C4-2B (cell line): ENCODE measurements around the gene EFNA1.
"Not testable (repeated sequence)": the region's sequence is repeated elsewhere in the genome, so short reads cannot be mapped to it uniquely, and the experiment has no call there.

ENCODE experiments used
- H3K27ac ChIP-seq: fragments of 450-650 bp; 2 replicates; pipeline ENCODE4 v1.5.1; 2017
- CTCF ChIP-seq: fragments of 450-650 bp; conservative IDR thresholded peaks from 2 replicates; pipeline ENCODE4 v1.5.1; 2017; ENCODE audit warnings: mild to moderate bottlenecking
- ZFX ChIP-seq: fragments of 450-650 bp; IDR thresholded peaks from 2 replicates; pipeline ENCODE4 v1.6.1; 2017

The EFNA1 gene

DNA sequence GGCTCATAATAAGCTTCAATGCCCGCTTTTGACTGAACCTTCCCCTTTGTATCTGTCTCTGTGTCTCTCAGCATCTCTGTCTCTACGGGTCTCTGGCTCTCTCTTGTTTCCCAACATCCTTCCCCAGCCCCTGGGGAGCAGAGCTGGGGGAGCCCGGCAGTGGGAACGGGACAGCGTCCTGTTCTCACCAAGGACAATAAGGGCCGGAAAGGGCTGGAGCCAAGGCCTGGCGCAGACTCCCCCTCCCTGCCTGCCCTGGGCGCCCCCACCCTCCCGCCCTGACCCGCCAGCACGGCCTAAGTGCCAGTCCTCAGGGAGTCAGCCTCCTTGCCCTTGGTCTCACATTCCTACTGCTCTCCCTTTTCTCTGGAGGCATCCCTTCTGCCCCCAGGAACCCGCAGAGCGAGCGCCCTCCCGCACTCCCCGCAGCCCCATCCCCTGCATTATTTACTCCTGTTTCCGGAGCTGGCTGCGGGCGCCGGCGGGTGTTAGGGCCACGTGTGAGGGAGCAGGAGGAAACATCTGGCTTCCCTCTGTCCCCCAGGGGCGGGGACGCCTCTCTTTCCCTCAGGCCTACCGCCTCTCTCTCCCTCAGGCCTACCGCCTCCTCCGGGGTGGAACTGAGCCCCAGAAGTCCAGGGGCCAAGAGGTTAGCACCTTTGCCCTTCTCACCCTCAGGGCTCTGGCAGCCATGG, 38.9 kb downstream of the EFNA1 start:
- TF ChIP-seq CTCF (no peak), ZFX (no peak)
- no peak overlapping the region for H3K27ac ChIP-seq

DNA sequence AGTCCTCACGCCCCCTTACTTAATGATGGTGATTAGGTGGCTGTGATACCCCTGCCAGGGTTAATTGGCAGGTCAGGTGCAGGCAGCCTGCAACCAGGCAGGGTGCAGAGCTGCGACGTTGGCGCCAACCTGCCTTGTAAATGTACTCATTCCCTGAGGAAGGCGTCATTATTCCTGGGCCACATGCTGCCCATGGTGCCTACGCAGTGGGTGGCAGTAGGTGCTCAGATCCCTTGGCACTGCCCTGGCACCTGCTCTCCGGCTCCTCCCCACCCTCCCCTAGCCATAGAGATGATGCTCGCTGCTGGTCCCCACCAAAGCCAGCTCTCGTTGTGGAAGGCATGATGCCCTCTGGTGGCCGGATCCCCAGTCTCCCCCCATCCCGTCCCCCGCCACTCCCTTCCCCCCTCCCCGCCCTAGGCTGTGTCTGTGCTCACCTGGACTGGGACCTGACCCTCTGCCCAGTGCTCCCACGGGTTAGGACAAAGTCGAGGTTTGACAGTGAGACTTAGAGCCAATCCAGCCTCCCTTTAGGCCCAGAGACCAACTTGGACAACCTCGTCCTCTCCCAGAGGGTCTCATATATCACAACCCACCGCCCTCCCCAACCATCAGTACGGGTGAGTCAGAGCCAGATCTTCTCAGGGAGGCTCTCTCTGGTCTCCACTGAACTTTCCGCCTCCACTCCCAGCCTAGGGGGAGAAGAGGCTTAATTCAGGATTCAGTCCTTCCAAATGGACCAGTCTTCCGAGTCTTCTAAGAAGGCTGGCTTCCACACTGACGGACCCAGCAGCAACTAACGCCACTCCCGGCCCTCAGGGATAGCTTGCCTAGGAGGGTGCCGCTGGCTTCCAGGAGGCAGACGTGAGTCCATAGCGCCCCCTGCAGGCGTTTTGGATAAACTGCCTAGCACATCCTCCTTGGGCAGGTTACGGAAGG, 39.8 kb downstream of the EFNA1 start:
- H3K27ac ChIP-seq = no peak overlapping the region

DNA sequence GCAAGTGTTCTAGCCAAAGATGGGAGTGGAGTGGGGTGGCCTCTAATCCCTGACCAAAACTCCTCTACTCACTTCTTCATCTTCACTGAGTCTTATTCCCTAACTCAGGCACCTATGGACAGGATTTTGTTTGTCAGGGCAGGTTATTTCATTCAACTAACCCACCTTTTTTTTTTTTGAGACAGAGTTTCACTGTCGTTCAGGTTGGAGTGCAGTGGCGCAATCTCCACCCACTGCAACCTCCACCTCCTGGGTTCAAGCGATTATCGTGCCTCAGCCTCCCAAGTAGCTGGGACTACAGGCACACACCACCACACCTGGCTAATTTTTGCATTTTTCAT, 40.4 kb downstream of the EFNA1 start:
- not testable (repeated sequence) for H3K27ac ChIP-seq
- TF ChIP-seq CTCF = peak; percentile 44

More for the DNA sequence above, 39.8 kb downstream of the EFNA1 start:
- TF ChIP-seq CTCF = peak; percentile 95
- no peak for TF ChIP-seq ZFX

- TF ChIP-seq CTCF (no peak), ZFX (no peak)
- H3K27ac ChIP-seq = no peak overlapping the region
Observed at GRCh38 chr1:155168456-155169210, 41.0 kb downstream of the EFNA1 start.

DNA sequence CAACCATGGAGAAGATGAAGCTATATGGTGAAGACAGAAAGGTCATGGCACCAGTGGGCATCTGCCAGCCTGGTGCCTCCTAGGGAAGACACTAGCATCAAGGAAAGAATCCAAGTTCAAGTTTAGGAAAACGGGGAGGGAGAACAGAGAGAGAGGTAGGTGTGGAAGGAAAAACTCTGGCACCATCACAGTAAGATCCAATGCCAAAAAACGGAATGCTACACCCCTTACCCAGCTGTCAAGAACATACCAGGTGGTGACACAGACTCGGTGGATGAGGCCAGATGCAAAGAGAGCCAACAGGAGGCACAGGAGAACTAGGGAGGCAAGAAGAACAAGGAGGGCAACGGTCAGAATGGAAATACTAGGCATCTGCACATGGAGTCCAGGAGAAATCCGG, 41.9 kb downstream of the EFNA1 start:
- TF ChIP-seq CTCF = no peak
- TF ChIP-seq ZFX = no peak
- no peak overlapping the region for H3K27ac ChIP-seq

GRCh38 chr1:155170101-155170785, 42.6 kb downstream of the EFNA1 start:
- TF ChIP-seq ZFX (no peak), CTCF (no peak)
- no peak overlapping the region for H3K27ac ChIP-seq
